HG02642 (cell line): ENCODE data around the gene PSMD1.
"Not testable (repeated sequence)": the region's sequence is repeated elsewhere in the genome, so short reads cannot be mapped to it uniquely, and the experiment has no call there.

Source experiments
- ATAC-seq: cut with Tn5 transposase; IDR thresholded peaks from one replicate; pipeline ENCODE4 v1.9.1; 2021; ENCODE audit warnings: mild to moderate bottlenecking; ENCODE audit not compliant: unreplicated experiment, poor library complexity

The PSMD1 gene

GRCh38 chr2:231138699-231139098 is 82.0 kb downstream of the PSMD1 start:
- ATAC-seq, result no peak

GRCh38 chr2:231139796-231140195 is 83.1 kb downstream of the PSMD1 start:
- ATAC-seq, result no peak

DNA sequence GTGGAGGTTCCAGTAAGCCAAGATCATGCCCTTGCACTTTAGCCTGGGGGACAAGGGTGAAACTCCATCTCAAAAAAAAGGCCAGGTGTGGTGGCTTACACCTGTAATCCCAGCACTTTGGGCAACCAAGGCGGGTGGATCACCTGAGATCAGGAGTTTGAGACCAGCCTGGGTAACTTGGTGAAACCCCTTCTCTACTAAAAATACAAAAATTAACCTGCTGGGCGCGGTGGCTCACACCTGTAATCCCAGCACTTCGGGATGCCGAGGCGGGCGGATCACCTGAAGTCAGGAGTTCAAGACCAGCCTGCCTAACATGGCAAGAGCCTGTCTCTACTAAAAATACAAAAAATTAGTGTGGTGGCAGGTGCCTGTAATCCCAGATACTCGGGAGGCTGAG is 84.1 kb downstream of the PSMD1 start:
- not testable (repeated sequence) for ATAC-seq

DNA sequence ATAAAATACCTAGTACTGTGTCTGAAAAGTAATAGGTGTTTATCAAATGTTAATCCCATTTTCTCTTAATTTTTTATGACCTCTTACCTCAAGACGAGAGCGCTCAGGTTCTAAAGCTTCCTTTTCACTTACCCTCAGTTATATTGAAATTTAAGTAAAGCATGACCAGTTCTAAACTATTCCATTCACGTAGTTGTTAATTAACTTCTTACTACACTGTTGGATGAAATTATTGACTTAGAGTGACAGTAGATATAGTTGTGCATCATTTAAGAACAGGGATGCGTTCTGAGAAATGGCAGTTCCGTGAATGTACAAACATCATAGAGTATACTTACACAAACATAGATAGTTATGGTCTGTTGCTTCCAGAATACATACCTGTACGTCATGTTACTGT is 88.2 kb downstream of the PSMD1 start:
- ATAC-seq, result no peak

- ATAC-seq, result no peak
Measured at GRCh38 chr2:231146665-231147064, 90.0 kb downstream of the PSMD1 start.

DNA sequence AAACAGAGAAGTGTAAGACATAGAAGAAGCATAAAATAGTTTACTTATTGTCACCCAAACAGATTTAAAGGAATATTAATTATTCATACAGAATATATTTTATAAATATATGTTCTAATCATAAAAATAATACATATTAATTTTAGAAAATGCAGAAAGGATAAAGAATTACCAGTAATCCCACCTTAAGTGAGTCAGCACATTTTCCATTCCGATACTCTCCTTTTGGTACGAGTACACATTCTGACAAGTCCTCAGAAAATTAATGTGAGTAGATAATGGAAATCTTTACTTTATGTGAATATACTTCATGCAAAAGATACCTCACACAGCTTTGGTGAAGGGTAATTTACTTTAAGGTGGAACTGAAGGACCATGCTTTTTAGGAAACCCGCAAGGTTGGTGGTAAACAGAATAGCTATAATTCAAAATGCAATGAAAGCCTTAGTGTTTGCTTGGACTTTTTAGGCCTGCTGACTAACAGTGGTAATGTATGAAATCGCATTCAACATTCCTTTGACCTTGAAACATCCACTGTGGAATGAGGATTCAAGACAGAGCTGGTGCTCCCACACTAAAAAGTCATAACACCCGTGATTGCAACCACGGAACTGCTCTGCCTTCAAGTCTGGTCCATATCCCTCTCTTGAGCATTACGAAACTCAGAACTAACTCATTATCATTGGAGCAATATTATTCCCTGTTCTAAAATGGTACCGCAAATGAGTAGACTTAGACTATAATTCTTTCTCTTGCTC is 96.3 kb downstream of the PSMD1 start:
- ATAC-seq, result no peak

DNA sequence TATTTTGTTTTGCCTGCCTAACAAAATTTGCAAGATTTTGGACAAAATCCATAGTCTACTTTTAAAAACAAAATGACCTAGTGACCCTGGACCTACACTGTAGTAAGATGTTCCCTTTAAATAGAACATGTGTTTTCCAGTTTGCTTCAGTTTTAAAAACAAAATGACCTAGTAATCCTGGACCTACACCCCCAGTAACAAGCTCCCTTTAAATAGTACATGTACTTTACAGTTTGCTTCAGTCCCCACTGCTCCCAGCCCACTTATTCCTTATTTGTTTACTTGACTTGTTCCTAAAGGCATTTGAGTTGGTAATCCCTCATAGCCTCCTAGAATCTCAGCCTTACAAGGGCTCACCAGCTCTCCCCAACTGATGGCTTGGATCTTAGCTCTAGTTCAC is 102.6 kb downstream of the PSMD1 start:
- ATAC-seq, result no peak

DNA sequence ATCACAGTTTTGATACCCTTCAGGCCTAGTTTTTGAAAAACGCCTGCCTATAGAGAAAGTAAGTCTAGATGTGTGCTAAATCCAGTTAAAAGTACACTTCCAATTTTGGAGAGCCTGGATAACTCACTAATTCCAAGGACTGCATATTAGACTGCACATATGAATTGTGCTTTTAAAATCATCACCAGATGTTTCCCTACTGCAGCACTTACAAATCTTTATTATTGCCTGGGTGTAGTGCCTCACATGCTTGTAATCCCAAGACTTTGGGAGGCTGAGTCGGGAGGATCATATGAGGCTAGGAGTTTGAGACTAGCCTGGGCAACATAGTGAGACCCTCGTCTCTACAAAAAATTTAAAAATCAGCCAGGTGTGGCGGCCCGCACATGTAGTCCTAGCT is 104.0 kb downstream of the PSMD1 start:
- ATAC-seq, result no peak

- no peak for ATAC-seq
Measured at GRCh38 chr2:231161252-231161839, 104.7 kb downstream of the PSMD1 start.

DNA sequence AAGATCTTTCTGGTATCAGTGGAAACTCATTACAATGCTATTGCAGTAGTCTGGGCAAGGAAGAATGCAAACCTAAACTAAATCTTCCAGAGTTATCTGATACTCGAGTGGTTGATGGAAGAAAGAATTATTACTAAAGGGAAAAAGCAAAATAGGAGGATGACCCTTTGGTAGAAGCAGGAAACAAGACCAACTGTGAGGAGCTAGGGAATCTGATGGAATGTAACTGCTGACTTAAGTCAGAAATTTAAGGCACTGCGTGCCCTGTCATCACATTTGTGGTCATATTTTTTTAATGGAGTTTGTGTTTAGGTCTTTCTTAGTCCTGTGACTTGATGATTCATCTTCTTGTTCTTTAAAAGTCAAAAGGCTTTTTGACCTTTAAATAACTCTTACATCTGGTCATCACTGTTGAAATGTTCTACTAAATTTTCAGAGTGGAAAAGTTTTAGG is 105.2 kb downstream of the PSMD1 start:
- no peak for ATAC-seq

- ATAC-seq, result no peak
Measured at GRCh38 chr2:231163011-231163410, 106.3 kb downstream of the PSMD1 start.

DNA sequence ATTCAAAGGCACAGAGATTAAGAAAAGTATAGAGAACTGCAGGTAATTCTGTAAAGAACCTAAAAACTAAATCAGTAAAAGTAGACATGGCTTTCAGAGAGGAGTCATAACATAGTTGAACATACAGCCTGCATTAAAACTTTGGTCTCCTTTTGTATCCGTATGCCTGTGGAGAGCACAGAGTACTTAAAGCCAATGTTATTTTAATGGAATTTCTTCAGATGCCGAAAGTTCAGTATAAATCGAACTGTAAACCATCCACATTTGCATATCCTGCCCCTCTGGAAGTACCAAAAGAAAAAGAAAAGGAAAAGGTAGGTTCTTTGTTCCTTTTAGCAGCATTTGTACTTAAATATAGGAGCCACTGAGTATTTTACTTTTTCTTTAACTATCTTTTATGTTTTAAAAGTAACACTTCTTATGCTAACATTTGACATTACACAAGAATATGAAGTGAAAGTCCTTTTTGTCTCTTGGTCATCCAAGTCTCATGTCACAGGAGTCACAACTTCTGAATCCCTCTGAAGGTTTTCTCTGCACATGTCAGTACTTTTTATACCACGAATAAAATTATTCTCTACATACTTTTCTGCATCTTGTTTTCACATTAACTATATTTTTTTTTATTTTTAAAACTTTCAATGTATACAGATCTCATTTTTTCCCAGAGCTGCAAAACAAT is 106.9 kb downstream of the PSMD1 start:
- ATAC-seq, result no peak

- ATAC-seq, result no peak
Measured at GRCh38 chr2:231167745-231168459, 111.2 kb downstream of the PSMD1 start.

GRCh38 chr2:231168460-231169139 is 111.9 kb downstream of the PSMD1 start:
- ATAC-seq, result no peak

DNA sequence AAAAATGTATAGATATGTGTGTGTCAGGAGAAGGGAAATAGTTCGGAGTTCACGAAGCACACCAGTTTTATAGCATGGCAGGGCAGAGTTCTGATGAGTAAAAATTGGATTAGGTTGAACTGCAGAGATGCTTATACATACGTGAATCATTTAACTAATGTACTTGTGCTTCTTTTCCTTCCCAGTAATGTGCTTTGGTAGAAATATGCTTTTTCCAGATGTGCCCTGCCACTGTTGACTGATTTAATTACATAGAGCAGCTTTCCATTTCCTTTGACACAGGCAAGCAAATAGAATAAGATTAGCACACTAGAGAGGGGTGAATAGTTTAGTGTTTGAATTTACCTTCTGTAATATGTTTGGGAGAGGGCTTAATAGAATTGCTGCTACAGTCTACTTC is 112.8 kb downstream of the PSMD1 start:
- no peak for ATAC-seq

- no peak for ATAC-seq
Measured at GRCh38 chr2:231170055-231170454, 113.4 kb downstream of the PSMD1 start.

GRCh38 chr2:231172025-231172424 is 115.4 kb downstream of the PSMD1 start:
- no peak for ATAC-seq

GRCh38 chr2:231174211-231174651 is 117.6 kb downstream of the PSMD1 start:
- ATAC-seq, result no peak

DNA sequence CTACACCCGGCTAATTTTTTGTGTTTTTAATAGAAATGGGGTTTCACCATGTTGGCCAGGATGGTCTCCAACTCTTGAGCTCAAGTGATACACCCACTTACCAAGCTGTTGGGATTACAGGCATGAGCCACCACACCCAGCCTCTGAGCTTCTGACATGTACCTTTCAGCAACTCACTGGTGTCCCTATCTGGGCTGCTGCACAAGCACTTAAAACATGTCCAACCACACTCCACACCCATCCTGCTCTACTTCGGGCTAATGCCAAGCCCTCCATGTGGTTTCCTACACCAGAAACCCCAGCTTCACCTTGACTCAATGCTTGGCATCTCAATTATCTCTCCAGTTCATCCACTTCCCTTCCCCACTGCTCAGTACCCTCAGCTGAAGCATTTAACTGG is 119.4 kb downstream of the PSMD1 start:
- no peak for ATAC-seq
